GM12892 (cell line): ENCODE results near the gene DCP1B.

ENCODE experiments used
- DNase-seq: peaks from one replicate; pipeline ENCODE4 v3.0.0; 2011; ENCODE audit not compliant: insufficient read length
- FAIRE-seq: peaks from 2 replicates; lab custom pipeline; 2011; peaks lifted over from hg19 to GRCh38; lab: Jason Lieb, UNC
- POLR2A ChIP-seq: IDR thresholded peaks from 2 replicates; pipeline ENCODE4 v1.6.1; 2011; ENCODE audit warnings: low read depth, low read length, control low read depth
- POLR2AphosphoS5 ChIP-seq: IDR thresholded peaks from 2 replicates; pipeline ENCODE4 v1.6.1; 2011; ENCODE audit warnings: low read depth, low read length, control low read depth
- TAF1 ChIP-seq: IDR thresholded peaks from 2 replicates; pipeline ENCODE4 v1.6.1; 2011; ENCODE audit warnings: low read depth, mild to moderate bottlenecking, control low read depth, low read length, borderline replicate concordance

The DCP1B gene

GRCh38 chr12:1937481-1938224 lies 66.6 kb downstream of the DCP1B start:
- TF ChIP-seq TAF1 (no peak), POLR2A (no peak), POLR2AphosphoS5 (no peak)
- FAIRE-seq = no peak
- no peak for DNase-seq

- TF ChIP-seq TAF1 (no peak), POLR2AphosphoS5 (no peak), POLR2A (no peak)
- DNase-seq = no peak
- no peak for FAIRE-seq
These were observed 67.6 kb downstream of the DCP1B start for GRCh38 chr12:1936406-1937320.

DNA sequence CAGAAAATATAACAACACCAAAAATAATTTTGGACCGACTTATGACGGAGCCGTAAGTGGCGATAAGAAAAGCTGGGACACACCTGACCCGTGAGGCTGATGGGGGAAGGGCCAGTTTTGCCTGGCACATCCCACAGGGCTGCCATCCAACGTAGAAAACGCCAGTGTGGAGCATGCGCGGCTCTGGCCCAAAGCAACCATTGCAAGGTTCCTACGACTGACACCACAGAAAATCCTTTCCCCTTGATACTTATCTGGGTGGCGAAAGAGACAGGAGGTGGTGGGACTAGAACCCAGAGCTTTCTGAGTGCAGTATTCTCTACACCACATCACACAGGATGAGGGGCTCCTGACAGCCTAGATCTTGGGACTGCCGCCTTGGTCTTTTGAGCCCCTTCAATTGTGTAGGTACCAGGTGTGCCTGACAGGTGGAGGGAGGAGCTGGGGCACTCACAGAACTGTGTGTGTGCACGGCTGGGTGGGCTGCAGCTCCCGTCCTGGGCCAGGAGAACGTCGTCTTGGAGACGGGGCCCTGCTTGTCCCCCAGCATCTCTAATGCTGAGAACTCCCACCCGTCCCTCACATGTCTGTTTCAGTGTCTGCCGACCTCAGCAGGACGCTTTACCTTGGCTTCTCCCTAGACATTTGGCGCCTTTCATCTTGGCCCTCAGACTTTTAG lies 68.4 kb downstream of the DCP1B start:
- FAIRE-seq = no peak
- DNase-seq = no peak
- TF ChIP-seq POLR2A (no peak), POLR2AphosphoS5 (no peak), TAF1 (no peak)

DNA sequence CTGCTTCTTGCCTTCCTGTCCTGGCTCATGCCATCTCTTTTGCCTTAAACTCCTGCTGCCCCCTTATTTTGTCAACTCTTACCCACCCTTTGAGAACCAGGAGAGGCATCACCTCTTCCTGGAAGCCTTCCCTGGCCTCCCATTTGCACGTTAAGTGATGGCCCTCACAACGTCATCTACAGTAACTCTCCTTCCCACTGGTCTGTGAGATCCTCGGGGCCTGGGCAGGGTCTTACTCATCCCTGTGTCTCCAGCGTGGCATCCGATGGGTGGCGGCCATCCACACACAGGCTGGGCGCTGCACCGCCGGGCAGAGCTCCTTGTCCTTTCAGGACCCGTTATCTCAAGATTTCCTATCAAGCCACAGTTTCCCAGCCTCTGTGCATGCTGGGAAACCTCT lies 69.0 kb downstream of the DCP1B start:
- no peak for TF ChIP-seq POLR2AphosphoS5
- TF ChIP-seq POLR2A = no peak
- TF ChIP-seq TAF1 = no peak
- no peak for DNase-seq
- FAIRE-seq = no peak

DNA sequence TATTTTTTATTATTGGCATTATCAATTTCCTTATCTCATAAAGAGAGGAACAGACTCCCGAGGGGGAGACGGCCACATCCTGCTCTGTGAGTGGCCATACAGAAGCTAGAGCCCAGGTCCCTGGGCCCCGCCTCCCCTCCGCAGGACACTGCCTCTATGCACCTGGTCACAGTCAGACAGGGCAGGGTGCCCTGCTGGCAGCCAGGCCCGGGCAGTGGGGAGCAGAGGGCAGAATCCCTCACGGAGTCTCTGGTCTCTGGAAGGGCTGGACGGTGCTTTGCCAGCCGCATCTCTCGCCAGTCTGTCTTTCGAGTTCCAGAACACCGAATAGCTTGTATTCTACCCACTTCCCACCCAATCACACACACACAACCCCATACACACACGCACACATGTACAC lies 69.4 kb downstream of the DCP1B start:
- no peak for TF ChIP-seq POLR2AphosphoS5
- TF ChIP-seq POLR2A = no peak
- no peak for TF ChIP-seq TAF1
- FAIRE-seq = no peak
- no peak for DNase-seq

DNA sequence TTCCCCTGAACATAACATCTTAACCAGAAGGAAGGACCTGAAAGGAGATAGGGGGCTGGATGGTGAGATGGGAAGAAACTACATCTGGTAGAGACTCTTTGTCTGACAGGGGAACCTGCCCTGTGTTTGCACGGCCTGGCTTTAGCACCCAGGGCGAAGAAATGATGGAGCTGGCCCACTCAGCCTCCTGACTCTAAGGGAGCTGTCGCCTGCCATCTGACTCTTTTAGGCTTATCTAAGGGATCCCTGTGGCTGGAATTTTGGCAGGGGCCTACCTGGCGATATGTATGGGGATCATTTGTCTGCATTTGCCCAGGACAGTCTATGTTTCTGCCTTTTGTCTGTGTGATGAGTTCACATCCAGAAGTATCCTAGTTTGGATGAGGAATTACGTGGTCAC lies 70.2 kb downstream of the DCP1B start:
- no peak for TF ChIP-seq POLR2A
- no peak for DNase-seq
- no peak for FAIRE-seq

- no peak for FAIRE-seq
- TF ChIP-seq POLR2A (no peak), POLR2AphosphoS5 (no peak), TAF1 (no peak)
- no peak for DNase-seq
These were observed 70.8 kb downstream of the DCP1B start for GRCh38 chr12:1933342-1934051.

DNA sequence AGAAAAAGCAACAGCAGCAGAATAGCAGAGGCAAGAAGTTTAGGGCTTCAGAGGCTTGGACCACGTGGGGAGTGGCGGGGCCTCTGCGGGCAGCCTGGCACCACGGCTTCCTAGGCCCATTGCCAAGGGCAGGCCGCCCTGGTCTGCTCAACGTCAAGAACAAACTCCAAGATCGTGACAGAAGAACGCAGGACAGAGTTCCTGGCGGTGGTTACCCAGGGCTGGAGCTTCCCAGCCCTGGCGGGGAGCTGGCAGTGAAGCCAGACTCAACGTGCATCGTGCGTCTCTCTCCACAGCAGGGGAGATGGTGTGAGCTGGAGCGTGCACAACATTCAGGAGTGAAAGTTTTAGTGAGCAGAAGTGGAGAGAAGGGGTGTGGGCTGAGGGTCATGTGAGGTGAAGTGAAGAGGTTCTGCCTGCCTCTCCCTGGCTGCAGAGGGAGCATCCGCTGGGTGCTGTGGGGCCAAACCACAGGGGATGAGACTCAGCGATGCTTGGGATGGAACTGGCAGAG lies 71.9 kb downstream of the DCP1B start:
- FAIRE-seq (no peak), DNase-seq (no peak)
- no peak for TF ChIP-seq TAF1
- TF ChIP-seq POLR2A = no peak
- TF ChIP-seq POLR2AphosphoS5 = no peak

DNA sequence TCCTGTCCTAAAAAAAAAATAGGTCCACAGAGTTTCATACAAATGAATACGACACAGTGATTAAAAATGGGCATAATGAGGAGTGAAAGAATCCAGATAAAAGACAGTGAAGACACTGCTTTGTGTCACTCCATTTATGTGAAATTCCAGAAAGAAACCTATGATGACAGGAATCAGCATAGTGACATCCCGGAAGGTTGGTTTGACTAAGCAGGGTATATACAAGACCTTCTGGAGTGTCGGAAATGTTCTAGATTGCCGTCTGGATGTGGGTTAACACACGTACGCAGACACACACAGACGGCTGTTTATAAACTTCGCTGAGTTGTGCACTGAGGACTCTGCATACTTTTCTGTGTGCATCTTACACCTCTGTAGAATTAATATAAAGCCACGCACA lies 72.6 kb downstream of the DCP1B start:
- FAIRE-seq = peak; percentile 44
- no peak for DNase-seq
- TF ChIP-seq POLR2A (no peak), POLR2AphosphoS5 (no peak), TAF1 (no peak)

- DNase-seq (no peak), FAIRE-seq (no peak)
- no peak for TF ChIP-seq TAF1
- no peak for TF ChIP-seq POLR2AphosphoS5
- no peak for TF ChIP-seq POLR2A
These were observed 73.3 kb downstream of the DCP1B start for GRCh38 chr12:1930803-1931597.
